ENCODE results near the gene BNIP5.

The BNIP5 gene

DNA sequence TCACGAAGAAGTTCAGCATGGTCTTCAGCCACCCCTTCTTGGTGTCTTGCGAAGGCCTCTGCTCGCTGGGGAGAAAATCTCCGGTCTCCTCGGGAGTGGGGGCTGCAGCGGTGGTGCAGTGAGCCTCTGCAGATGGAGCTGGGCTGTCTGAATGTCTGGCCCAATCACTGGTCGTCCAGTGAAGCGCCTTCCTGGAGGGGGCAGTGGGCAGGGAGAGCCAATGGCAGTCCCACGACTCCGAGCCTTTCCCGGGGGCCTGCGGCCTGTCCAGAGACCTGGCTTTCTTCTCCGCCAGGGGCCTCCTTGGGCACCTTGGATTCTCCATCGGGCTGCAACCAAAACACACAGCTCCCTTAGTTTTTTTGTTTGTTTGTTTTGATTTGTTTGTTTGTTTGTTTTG is 6.3 kb downstream of the BNIP5 start:
- TF ChIP-seq, protein P1, sequence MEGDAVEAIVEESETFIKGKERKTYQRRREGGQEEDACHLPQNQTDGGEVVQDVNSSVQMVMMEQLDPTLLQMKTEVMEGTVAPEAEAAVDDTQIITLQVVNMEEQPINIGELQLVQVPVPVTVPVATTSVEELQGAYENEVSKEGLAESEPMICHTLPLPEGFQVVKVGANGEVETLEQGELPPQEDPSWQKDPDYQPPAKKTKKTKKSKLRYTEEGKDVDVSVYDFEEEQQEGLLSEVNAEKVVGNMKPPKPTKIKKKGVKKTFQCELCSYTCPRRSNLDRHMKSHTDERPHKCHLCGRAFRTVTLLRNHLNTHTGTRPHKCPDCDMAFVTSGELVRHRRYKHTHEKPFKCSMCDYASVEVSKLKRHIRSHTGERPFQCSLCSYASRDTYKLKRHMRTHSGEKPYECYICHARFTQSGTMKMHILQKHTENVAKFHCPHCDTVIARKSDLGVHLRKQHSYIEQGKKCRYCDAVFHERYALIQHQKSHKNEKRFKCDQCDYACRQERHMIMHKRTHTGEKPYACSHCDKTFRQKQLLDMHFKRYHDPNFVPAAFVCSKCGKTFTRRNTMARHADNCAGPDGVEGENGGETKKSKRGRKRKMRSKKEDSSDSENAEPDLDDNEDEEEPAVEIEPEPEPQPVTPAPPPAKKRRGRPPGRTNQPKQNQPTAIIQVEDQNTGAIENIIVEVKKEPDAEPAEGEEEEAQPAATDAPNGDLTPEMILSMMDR (IDR thresholded peaks at IDR 0.05; ENCODE audit: low read depth, low read length, missing control alignments), result no peak
- no peak for DNase-seq (ENCODE audit: extremely low read depth, low read depth)
- H3K4me3 ChIP-seq (replicated peaks; ENCODE audit: low read depth, low read length), result no peak overlapping the region

DNA sequence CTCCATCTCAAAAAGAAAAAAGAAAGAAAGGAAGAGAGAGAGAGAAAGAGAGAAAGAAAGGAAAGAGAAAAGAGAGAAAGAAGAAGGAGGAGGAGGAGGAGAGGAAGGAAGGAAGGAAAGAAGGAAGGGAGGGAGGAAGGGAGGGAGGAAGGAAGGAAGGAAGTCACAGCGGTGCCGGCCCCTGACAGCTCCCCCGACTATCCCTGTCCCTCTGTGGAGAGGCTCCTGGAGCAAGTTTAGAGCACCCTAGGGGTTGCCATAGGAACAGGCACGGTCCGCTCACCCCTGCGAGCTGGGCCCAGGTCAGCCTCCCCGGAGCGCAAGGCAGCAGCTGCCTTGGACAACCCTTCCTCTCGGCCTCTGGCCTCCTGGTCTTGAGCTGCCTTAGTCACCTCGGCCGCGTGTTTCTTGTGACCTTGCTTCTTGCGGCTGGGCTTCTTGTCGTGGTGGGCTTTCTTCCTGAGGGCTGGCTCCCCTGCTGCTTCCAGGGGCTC is 6.8 kb downstream of the BNIP5 start:
- DNase-seq (ENCODE audit: extremely low read depth, low read depth), result no peak
- TF ChIP-seq, protein P1 (IDR thresholded peaks at IDR 0.05; ENCODE audit: low read depth, low read length, missing control alignments), result no peak

DNA sequence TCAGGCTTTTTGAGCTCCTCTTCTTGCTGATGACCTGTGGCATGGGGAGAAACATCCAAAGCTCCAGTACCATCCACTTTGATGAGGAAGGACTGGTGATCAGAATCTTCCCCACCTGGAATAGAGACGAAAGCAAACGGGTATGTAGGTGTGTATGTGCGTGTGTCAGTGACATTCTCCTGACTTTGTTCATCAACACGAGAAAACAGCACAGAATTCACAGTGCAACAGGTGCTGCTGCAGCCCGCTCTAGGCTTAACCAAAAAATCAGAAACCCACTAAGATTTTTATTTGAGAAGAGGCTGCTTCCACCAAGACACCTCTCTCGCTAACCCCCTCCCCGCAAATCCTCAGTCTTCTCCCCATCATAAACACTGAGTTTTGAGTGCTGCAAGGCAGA is 8.1 kb downstream of the BNIP5 start:
- no peak for DNase-seq (ENCODE audit: extremely low read depth, low read depth)
- H3K4me3 ChIP-seq (replicated peaks; ENCODE audit: low read depth, low read length), result no peak overlapping the region
- TF ChIP-seq, protein P1 (IDR thresholded peaks at IDR 0.05; ENCODE audit: low read depth, low read length, missing control alignments), result no peak

More for the DNA sequence above, 6.8 kb downstream of the BNIP5 start:
- H3K4me3 ChIP-seq (replicated peaks; ENCODE audit: low read depth, low read length), result no peak overlapping the region

DNA sequence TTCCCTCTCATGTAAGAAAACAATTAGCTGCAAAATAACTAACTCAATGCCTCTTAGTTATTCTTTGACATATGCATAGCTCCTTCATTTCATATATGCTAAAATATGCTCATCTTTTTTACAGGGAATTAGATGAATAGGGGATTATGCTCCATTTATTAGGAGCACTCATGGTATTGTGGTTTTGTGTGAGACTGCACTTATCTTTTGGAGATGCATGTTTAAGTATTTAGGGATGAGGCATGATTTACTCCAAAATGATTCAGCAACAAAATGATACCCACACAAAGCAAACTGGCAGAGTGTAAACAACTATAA is 8.8 kb downstream of the BNIP5 start:
- no peak overlapping the region for H3K4me3 ChIP-seq (replicated peaks; ENCODE audit: low read depth, low read length)
- TF ChIP-seq, protein P1 (IDR thresholded peaks at IDR 0.05; ENCODE audit: low read depth, low read length, missing control alignments), result no peak
- DNase-seq (ENCODE audit: extremely low read depth, low read depth), result no peak

DNA sequence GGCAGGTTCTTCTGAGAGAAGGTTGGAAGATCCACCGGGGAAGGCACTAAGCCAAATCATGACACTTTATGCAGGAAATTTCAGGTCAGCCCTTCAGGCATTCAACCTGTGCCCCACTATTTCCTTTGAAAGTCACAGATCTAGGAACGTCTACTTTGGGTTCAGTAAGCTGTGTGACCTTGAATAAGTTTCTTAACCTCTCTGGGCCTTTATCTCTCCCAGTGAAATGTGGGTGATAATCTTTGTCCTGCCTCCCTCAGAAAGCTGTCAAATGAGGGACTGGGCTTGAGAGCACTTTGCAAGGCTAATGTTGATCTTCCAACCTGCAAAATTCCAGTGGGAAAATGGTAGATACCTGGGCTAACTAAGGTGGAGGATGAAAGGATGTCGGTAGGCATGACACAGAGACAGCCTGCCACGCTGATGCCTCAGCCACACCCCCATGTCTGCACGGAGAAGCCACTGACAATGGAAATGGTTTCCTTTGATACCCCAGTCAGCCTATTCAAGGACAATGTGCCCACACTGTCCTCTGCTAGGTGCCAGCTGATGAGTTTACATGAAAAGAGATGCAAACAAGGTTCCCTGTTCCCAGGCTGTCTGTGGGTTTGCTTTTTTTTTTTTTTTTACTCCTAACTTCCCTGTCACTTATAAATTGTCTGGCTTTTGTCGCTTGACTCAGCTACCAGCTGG is 9.3 kb downstream of the BNIP5 start:
- TF ChIP-seq, protein P1 (IDR thresholded peaks at IDR 0.05; ENCODE audit: low read depth, low read length, missing control alignments), result no peak
- H3K4me3 ChIP-seq (replicated peaks; ENCODE audit: low read depth, low read length), result no peak overlapping the region
- no peak for DNase-seq (ENCODE audit: extremely low read depth, low read depth)

DNA sequence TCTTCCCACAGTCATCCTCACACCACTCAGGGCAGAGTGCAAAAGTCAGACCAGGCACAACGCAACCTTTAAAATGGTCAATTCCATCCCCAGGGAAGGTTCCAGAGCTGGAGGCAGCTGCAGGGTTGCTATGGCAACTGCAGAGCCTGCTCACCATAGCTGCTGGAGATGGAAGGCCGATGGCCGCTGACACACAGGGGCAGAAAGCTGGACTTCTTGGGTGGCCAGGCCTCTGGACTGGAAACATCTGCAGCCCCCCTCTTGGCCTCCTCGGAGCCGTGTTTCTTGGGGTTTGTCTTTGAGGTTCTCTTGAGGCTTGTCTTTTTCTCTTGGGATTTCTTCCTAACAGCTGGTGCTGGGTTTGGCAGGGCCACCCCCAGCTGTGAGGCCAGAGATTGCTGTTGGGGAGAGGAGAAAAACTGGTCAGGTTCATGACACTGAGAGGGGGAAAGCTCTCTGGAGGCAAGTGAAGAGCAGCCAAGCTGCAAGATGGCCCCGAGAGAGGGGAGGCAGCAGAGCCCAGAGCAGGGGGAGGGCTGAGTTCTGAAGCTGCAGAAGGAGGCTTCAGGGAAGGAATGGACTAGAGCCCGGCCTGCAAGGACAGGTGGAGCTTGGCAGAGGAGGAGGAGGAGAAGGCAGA is 10.2 kb downstream of the BNIP5 start:
- TF ChIP-seq, protein P1 (IDR thresholded peaks at IDR 0.05; ENCODE audit: low read depth, low read length, missing control alignments), result no peak
- DNase-seq (ENCODE audit: extremely low read depth, low read depth), result no peak
- no peak overlapping the region for H3K4me3 ChIP-seq (replicated peaks; ENCODE audit: low read depth, low read length)
